Fibroblast of the aortic adventitia (primary cell): Measurements from ENCODE around the gene DNAH6. TPM values are rescaled to one million over a fixed set of nuclear protein-coding genes. Genes with fewer than 3 reads are reported as not detected.

Experiments used
- DNase-seq: peaks from one replicate; pipeline ENCODE4 v3.0.0-alpha.2; 2010; ENCODE audit warnings: low read depth
- H3K4me3 ChIP-seq: 2 replicates; pipeline ENCODE4 v1.5.1; 2011; ENCODE audit warnings: low read depth, mild to moderate bottlenecking, control low read depth, low read length, moderate library complexity
- total RNA-seq: library from RNA; depleted of rRNA; stranded (reverse); fragments of >200 nt; gene quantifications from 2 replicates; pipeline ENCODE4 v1.2.3, GENCODE V29; 2012; ENCODE audit warnings: low replicate concordance
- TF ChIP-seq, protein P1 (sequence below): IDR thresholded peaks from 2 replicates; pipeline ENCODE4 v1.5.1; 2011; ENCODE audit warnings: mild to moderate bottlenecking, low read length, control low read depth, inconsistent platforms; ENCODE audit not compliant: insufficient read depth

The DNAH6 gene
- total RNA-seq, 1 donor = under 0.01 TPM

DNA sequence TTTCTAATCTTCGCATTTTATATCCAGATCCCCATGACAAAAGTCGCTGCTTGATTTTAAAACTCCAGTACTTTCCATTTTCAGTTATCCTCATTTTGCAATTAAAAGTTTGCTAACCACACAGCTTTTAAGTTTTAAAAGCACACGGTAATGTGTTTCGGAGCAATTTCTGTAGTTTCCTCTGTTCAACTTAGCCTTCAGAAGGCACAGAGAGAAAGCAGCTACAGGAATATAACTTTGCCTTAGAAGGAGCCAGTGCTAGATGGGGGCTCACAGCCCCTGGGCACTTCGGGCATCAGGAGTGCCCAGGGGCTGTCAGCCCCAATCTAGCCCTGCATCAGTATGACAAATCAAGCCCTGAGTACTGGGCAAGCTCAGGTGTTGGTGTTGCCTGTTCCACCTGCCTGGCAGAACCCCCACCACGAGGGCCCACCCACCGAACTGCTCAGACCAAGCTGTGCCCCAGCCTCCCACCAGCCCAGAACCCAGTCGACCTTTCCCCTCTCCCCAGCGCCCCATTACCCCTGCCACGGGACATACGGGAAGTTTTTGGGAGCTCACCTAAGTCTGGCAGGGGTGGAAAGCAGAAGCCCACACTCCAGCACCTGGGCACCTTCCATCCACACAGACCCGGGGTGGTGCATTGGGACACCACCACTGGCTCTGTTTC, 317.3 kb downstream of the DNAH6 start:
- H3K4me3 ChIP-seq = no peak overlapping the region
- TF ChIP-seq, protein P1, sequence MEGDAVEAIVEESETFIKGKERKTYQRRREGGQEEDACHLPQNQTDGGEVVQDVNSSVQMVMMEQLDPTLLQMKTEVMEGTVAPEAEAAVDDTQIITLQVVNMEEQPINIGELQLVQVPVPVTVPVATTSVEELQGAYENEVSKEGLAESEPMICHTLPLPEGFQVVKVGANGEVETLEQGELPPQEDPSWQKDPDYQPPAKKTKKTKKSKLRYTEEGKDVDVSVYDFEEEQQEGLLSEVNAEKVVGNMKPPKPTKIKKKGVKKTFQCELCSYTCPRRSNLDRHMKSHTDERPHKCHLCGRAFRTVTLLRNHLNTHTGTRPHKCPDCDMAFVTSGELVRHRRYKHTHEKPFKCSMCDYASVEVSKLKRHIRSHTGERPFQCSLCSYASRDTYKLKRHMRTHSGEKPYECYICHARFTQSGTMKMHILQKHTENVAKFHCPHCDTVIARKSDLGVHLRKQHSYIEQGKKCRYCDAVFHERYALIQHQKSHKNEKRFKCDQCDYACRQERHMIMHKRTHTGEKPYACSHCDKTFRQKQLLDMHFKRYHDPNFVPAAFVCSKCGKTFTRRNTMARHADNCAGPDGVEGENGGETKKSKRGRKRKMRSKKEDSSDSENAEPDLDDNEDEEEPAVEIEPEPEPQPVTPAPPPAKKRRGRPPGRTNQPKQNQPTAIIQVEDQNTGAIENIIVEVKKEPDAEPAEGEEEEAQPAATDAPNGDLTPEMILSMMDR = no peak
- no peak for DNase-seq

DNA sequence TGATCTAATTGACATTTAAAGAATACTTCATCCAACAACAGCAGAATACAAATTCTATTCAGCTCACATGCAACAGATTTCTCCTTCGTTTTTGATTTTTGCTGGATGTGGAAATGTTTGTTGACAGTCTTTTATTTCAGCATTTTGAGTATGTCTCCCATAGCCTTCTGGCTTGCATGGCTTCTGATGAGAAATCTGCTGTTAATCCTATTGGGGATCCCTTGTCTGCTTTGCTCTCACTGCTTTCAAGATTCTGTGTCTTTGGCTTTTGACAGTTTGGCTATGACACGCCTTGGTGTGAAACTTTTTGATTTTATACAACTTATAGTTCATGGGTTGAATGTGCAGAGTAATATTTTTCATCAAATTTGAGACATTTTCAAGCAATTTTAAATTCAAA, 319.9 kb downstream of the DNAH6 start:
- H3K4me3 ChIP-seq = no peak overlapping the region
- DNase-seq = no peak
- TF ChIP-seq, protein P1 = no peak

DNA sequence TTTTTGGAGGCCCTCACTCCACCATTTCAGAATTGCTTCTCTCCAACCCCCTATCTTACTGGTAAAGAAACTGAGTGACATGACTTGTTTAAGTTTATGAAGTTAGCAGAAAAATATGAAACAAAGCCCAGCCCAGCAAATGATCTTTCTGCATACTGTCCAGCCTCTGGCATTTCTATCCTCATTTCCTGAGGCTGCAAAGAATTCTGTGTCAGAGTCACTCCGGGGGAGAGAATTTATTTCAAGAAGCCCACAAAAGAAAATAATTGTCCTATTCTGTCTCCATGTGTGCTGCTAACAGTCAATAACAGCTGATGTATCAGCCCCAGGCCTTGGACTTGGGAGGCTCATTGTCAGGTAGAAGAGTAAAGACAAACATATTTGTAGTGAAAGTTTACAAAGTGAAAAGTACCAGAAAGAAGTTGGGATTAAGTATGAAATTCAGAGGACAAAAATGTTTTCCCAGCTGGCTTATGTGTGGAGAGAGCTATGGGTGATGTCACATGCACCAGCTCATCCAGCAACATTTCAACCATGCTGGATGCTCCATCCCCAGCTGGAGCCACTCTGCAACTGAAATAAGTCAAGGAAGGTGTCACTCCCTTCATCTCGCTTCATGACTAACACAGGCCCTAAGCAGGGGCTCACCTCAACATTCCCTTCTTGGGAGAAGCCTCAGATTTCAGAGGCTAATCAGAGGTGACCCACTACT, 322.3 kb downstream of the DNAH6 start:
- no peak overlapping the region for H3K4me3 ChIP-seq
- TF ChIP-seq, protein P1 = no peak
- peak; percentile 4 for DNase-seq

DNA sequence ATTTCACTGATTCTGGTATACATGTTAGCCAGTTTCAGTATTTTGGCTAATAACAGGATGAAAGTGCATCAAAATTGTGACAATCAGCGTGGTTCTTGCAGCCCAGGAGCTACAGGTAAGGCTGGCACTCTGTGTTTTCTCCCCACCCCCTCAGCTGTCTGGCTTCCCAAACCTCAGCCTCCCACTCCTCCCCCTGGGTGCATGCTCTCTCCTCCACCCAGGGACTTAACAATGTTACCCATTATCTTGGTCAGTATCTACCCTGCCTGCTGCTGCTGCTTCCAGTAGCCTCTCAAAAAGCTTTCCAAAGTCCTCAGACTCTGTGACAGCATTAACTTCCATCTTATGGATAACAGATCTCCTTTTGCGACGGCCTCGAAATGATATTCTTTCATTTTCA, 323.6 kb downstream of the DNAH6 start:
- H3K4me3 ChIP-seq = no peak overlapping the region
- TF ChIP-seq, protein P1 = no peak
- DNase-seq = no peak

DNA sequence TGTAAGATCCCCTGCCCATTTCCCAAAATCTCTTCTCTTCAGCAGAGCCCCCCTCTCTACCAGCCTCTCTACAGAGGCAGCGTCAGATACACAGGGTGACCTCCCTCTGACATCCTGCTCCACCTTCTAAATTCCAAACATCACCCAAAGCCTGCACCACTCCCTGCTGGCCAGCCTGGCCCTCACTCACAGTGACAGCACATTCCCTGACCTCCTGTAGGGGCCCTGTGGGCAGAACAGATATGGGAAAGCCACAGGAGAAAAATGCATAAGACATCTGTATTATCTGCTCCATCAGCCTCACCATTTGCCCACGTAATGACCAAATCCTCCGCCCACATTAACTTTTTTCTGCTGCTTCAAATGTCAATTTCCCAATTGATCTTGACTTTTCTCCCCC, 324.0 kb downstream of the DNAH6 start:
- TF ChIP-seq, protein P1 = peak; percentile 11
- peak; percentile 6 for DNase-seq
- H3K4me3 ChIP-seq = no peak overlapping the region

DNA sequence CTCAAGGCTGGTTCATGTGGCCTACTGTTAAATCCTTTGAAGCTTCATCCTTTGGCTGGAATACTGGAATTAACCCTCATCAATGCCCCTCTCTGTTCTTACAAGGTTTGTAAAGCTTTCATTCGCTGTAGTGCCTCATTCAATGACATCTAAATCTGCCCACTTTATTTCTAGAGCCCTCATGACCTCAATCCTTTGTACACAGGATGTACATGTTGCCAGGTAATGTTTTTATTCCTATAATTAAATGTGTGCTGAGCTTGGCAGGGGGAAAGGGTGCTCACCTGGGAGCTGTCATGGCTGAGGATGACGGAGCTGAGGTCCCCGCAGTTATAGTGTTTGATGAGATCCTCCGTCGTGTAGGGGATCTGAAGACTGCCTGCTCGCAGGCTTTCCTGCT, 325.3 kb downstream of the DNAH6 start:
- DNase-seq = no peak
- no peak overlapping the region for H3K4me3 ChIP-seq
- TF ChIP-seq, protein P1 = no peak
